Bone marrow (tissue), 2 donors: ENCODE results near the gene ARMC7.
"Not testable (repeated sequence)": the region's sequence is repeated elsewhere in the genome, so short reads cannot be mapped to it uniquely, and the experiment has no call there.

Experiments
- DNase-seq, 2 donors: peaks; one replicate each; lab custom pipeline; 2025; lab: John Stamatoyannopoulos, UW

ARMC7 gene

DNA sequence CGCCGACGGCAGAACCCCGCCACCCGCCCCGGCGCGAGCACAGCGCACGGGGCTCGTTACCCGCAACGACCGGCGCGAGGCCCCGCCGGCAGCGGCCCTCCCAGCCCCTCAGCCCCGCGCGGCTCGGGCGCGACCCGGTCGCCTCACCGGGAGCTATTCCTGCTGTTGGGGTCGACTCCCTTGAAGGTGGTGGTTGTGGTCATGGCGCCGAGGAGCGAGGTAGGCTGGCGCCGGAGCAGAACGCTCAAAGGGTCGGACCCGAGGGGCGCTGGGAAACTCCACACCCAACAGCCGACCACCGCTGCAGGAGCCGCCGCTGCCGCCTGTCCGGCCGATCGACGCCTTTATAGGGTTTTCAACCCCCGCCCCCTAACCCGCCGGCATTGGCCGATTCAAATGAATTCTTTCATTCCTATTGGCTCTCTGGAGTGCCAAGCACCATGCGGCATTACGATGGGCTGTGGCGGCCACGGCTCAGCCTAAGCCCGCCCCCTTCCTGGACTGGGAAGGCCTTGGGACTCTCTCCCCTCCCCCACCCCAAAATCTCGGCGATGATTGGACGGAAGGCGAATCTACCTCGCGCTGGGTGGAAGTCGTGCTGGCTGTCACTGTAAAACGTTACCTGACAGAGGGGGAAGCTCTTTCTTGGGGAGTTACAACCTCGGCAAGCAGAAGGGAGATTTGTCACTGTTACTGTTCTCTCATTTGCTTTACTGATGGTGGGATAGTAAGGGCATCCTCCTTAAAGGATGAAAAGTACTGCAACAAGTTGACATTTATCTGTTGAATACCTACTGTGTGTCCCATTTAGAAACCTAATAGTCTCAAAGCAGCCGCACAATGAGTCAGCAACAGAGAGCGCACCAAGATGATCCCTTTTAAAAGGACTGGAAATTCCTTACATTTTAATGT, 44.7 kb downstream of the ARMC7 start, which contains the start of gene JPT1:
TSS of gene JPT1 (minus strand) at position 318 of the 912 bp plus-strand sequence. CDS start at position 203, 115 bp downstream.
- DNase-seq = peak; percentile 68 to 87

DNA sequence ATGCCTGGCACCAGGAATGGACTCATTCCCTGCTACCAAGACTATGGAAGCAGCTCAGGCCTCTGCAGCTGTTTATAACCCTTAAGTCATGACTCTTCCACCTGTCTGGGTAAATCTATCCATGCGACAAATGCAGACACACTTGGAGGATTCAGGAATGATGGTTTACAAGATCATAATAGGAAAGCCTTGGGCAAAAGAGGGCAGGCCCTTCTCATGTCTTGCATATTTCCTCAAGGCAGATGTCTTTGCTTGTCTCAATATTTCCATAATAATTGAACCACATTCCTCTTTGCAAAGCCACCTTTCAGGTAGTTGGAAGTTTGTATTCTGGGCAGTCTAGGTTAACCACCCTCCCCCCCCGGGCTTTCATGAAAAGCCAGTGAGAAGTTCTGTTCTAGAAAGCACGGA, 45.4 kb downstream of the ARMC7 start:
- DNase-seq = no peak

DNA sequence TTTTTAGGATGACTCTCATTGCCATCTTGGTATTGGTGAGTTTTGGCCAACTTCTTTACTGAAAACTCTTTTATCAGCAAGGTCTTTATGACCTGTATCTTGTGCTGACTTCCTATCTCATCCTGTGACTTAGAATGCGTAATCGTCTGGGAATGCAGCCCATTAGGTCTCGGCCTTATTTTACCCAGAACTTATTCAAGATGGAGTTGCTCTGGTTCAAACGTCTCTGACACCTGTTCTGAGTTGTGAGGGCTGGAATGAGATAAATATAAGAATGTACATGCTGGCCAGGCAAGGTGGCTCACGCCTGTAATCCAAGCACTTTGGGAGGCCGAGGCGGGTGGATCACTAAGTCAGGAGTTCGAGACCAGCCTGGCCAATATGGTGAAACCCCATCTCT, 48.7 kb downstream of the ARMC7 start:
- not testable (repeated sequence) for DNase-seq

DNA sequence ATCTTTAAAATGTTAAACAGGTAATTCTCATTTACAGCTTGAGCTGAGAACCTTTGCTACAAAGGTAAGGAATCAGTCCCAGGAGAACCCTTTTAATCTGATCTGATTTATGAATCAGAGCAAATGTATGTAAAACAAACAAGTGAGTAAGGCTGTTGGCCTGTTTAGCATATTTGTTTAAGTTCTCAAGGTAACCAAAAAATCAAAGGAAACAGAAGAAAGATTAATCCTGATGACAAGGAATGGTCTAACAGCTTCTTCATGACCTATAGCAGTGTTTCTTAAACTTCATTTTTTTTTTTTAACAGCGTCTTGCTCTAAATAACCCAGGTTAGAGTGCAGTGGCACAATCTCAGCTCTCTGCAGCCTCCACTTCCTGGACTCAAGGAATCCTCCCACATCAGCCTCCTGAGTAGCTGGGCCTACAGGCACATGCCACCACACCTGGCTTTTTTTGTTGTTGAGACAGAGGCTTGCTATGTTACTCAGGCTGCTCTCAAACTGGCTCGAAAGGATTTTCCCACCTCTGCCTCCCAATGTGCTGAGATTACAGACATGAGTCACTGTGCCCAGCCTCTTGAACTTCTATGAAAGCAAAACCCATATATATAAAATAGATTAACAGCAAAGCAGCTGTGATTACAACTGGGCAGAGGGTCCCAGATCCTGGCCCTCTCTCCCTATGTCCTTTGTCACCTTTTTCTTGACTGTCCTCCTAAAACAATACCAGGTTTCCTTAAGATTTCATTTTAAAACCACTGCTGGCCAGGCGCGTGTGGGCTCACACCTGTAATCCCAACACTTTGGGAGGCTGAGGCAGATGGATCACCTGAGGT, 49.6 kb downstream of the ARMC7 start:
- DNase-seq = no peak

DNA sequence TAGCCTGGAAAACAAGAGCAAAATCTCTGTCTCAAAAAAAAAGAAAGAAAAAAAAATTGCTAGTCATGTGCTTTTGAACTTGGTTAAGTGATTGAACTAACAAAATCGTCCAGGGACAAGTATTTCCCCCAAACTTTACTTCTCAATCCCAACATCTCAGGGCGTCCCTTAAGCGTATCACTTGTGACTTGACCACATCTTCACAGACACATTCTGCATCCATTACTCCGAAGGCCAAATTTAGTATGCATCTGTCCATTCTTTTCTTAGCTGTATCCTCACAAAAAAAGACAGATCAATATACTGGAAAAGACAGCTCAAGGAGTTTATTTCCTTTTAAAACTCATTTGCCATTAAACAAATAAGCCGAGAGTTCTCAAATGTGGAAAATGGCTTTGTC, 50.4 kb downstream of the ARMC7 start:
- DNase-seq = no peak

GRCh38 chr17:75163074-75163473, 53.3 kb downstream of the ARMC7 start:
- no peak for DNase-seq

- not testable (repeated sequence) for DNase-seq
Measured at GRCh38 chr17:75164606-75165005, 54.8 kb downstream of the ARMC7 start.

- DNase-seq = no peak
Measured at GRCh38 chr17:75168998-75169397, 59.2 kb downstream of the ARMC7 start.

- DNase-seq = no peak
Measured at GRCh38 chr17:75173526-75173925, 63.8 kb downstream of the ARMC7 start.

DNA sequence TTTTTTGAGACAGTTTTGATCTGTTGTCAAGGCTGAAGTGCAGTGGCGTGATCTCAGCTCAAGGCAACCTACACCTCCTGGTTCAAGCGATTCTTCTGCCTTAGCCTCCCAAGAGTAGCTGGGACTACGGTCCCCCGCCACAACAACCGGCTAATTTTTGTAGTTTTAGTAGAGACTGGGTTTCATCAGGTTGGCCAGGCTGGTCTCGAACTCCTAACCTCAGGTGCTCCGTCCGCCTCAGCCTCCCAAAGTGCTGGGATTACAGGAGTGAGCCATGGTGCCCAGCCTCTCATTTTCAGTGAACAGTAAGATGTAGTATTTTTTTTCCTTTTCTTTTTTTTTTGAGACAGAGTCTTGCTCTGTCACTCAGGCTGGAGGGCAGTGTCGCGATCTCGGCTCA, 65.2 kb downstream of the ARMC7 start:
- no peak for DNase-seq

DNA sequence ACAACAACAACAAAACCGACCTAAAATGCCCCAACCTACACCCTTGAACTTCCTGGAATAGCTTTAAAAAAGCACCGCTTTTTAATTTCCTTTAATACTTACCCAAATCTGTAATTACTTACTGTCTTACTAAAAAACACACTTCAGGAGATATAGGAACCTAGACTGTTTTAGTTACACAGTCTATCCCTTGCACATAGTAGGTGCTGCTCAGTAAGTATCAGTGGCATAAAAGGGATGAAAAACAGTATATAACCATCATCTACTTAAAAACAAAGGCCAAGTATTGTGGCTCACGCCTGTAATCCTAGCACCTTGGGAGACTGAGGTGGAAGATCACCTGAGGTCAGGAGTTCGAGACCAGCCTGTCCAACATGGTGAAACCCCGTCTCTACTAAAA, 66.9 kb downstream of the ARMC7 start:
- DNase-seq = no peak

DNA sequence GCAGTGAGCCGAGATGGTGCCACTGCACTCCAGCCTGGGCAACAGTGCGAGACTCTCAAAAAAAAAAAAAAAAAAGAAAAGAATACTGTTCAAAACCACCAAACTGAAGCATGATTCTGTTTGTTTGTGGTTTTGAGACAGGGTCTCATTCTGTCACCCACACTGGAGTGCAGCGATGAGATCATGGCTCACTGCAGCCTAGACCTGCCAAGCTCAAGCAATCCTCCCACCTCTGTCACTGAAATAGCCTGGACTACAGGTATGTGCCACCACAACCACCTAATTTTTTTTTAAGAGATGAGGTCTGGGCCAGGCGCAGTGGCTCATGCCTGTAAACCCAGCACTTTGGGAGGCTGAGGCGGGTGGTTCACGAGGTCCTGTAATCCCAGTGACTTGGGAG, 68.7 kb downstream of the ARMC7 start:
- DNase-seq = no peak
